HG03045 (cell line): ENCODE measurements around the gene PBX2.
"Not testable (repeated sequence)": the region's sequence is repeated elsewhere in the genome, so short reads cannot be mapped to it uniquely, and the experiment has no call there.

Experiments
- ATAC-seq: cut with Tn5 transposase; IDR thresholded peaks from one replicate; pipeline ENCODE4 v1.9.1; 2021; ENCODE audit warnings: mild to moderate bottlenecking, moderate library complexity; ENCODE audit not compliant: unreplicated experiment

Gene PBX2

GRCh38 chr6:32151863-32152768, 37.9 kb downstream of the PBX2 start, which contains the start of gene PRRT1:
Gene PRRT1, minus strand, starts transcription at chr6:32151939. Its CDS starts 112 bp downstream, at chr6:32151827.
- no peak for ATAC-seq

- no peak for ATAC-seq
Observed at GRCh38 chr6:32151181-32151862, 38.7 kb downstream of the PBX2 start.

GRCh38 chr6:32149932-32150870, 39.8 kb downstream of the PBX2 start:
- no peak for ATAC-seq

DNA sequence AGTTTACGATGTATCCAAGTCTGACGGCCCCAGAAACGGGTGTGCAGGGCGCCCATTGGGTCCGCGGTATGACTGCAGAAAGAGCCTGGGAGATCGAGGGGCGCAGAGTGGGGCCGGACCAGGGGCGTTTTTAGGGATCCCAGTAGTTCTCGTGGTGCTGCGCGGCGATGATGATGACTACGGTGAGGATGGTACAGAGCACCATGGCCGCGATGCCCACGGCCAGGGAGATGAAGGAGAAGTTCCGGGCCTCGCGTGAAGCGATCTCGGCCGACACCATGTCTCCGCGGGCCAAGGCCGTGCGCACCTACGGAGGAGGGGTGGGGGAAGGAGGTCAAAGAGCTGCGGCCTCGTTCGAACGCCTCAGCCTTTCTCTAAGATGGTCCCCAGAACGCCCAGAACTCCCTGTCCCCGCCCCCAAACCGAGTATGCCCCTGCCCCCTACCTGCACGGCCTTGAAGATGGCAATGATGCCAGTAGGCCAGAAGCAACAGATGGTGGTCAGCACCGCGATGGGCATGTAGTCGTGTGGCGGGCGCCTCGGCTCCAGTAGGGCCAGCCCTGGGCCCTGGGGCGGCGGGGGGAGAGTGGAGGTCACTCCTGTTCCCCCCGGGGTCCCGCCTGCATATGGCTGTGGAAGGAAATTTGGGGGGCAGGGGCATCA, 40.8 kb downstream of the PBX2 start:
- no peak for ATAC-seq

DNA sequence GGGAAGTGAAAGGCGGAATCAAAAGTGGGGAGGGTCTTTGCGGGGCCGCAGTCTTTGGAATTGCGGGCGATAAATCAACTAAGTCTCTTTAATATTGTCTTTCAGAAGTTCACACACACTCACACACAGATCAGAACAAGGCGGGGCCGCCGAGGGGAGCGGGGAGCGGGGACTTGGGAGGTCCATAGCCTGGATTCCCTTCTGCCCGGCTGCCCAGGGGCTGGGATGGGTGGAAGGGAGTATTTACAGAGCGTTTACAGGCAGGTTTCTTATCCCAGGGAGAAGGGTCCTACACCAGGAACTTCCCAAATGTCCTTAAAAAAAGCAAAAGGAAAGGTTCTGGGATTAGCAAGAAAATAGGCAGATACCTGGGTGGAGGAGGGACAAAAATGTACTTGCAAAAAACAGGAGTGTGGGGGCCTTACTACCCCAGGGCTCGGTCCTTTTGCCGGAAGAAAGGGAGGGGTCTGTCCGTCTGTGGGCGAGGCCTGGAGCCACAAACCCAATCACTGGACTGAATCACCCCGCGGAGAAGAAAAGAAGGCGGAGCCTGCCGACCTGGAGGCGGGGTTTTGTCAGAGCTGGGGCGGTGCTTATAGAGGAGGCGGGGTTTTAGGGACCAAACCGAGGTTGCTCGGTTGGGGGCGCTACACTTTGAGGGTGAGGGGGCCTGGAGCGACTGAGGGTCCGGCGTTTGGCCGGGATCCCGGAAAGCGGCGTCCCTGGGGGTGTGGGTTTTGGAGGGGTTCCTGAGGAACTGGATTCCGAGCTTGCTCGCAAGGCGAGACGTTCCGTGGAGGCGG, 41.5 kb downstream of the PBX2 start:
- no peak for ATAC-seq

DNA sequence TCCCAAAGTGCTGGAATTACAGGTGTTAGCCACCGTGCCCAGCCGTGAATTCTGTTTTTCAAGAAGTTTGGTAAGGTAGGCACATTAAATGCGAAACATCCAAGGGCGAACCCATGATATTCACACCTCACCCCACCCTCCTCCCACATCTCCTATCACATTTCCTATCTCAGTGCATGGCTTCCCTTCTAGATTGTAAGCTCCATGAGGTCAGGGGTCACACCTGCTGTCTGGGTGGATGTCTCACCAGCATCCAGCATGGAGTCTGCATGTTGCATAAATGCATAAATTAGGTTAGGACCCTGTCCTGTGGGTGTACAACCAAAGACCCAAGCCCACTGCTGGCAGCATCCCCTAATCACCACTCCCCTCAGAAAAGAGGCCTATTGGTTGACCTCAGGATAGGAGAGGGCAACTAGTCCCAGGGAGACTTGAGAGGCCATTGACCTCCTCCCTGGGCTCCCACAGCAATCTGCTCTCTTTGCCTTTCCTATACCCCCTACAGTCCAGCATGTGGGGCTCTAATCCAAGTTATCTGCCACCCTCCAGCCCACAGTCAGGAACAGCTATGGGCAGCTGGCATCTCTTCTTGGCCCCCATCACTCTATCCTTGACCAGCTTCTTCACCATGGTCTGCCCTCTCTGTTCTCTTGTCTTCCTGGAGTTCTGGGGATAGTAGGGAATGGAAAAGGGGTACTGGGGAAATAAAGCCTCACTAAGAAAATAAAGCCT, 42.4 kb downstream of the PBX2 start:
- no peak for ATAC-seq

- no peak for ATAC-seq
Observed at GRCh38 chr6:32146687-32147086, 43.3 kb downstream of the PBX2 start.

DNA sequence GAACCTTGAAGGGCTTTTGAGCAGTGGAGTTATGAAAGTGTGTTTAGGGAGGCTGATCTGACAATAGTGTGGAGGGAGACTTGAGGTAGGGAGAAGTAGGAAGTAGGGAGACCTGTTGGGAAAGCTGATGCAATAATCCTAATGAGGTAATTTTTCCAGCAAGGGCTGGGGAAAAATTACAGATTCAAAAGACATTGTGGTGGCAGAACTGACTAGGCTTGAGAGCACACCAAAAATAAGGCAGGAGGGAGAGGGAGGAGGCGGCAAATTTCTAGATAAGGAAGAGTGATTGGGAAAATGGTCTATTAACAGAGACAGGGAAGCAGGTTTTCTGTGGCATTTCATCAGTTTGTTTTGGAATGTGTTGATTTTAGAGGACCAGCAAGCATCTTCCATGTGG, 43.7 kb downstream of the PBX2 start:
- no peak for ATAC-seq

GRCh38 chr6:32144238-32144637, 45.8 kb downstream of the PBX2 start:
- not testable (repeated sequence) for ATAC-seq

GRCh38 chr6:32140420-32141046, 49.5 kb downstream of the PBX2 start:
- ATAC-seq = no peak

- ATAC-seq = no peak
Observed at GRCh38 chr6:32139590-32139989, 50.4 kb downstream of the PBX2 start.

GRCh38 chr6:32137454-32137853, 52.5 kb downstream of the PBX2 start:
- ATAC-seq = no peak
